ENCODE measurements around the gene TPCN1. TPM values are rescaled to one million over a fixed set of nuclear protein-coding genes. Genes with fewer than 3 reads are reported as not detected.

Gene TPCN1
- total RNA-seq, 1 donor from 2014 or later: 153 TPM

DNA sequence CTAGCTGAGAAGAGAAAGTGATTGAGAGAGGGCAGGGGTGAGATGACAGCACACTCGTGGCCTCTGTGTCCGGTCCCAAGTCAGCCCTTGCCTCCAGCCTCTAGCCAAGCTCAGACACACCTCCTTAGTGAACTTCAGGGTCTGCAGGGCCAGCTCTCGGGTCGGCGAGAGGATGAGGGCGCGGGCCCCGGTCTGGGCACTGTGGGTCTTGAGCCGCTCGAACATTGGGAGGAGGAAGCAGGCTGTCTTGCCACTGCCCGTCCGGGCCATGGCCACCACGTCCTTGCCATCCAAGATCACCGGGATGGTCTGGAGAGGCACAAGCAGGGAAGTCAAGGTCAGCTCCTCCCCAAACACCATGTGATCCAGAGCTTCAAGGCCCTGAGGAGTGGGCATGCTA is 42.2 kb upstream of the TPCN1 start:
- H3K27me3 ChIP-seq (ENCODE audit: low read depth): no peaks in the 10 kb centered on the region
- intact Hi-C loops (cut with micrococcal nuclease): loop anchor here (10.0 kb wide), 1 partner anchor 134 kb away; no protein-coding TSS in a partner anchor
- H3K27ac ChIP-seq (replicated peaks): no peak overlapping the region
- TF ChIP-seq, protein P1, sequence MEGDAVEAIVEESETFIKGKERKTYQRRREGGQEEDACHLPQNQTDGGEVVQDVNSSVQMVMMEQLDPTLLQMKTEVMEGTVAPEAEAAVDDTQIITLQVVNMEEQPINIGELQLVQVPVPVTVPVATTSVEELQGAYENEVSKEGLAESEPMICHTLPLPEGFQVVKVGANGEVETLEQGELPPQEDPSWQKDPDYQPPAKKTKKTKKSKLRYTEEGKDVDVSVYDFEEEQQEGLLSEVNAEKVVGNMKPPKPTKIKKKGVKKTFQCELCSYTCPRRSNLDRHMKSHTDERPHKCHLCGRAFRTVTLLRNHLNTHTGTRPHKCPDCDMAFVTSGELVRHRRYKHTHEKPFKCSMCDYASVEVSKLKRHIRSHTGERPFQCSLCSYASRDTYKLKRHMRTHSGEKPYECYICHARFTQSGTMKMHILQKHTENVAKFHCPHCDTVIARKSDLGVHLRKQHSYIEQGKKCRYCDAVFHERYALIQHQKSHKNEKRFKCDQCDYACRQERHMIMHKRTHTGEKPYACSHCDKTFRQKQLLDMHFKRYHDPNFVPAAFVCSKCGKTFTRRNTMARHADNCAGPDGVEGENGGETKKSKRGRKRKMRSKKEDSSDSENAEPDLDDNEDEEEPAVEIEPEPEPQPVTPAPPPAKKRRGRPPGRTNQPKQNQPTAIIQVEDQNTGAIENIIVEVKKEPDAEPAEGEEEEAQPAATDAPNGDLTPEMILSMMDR (IDR thresholded peaks at IDR 0.05; ENCODE audit: borderline replicate concordance): no peak
- no peak overlapping the region for H3K4me3 ChIP-seq
- peaks cover 74% of the 10 kb centered on the region for H3K36me3 ChIP-seq
- peaks cover 6% of the 10 kb centered on the region for H3K9me3 ChIP-seq (replicated peaks)
- H3K4me1 ChIP-seq: peaks cover 13% of the 10 kb centered on the region
- DNase-seq: no peak

GRCh38 chr12:113180333-113180732 is 40.9 kb upstream of the TPCN1 start:
- H3K36me3 ChIP-seq: peaks cover 60% of the 10 kb centered on the region
- TF ChIP-seq, protein P1 (IDR thresholded peaks at IDR 0.05; ENCODE audit: borderline replicate concordance): no peak
- no peak for DNase-seq
- peaks cover 6% of the 10 kb centered on the region for H3K9me3 ChIP-seq (replicated peaks)
- H3K4me3 ChIP-seq: no peak overlapping the region
- no peak overlapping the region for H3K27ac ChIP-seq (replicated peaks)
- H3K27me3 ChIP-seq (ENCODE audit: low read depth): no peaks in the 10 kb centered on the region
- H3K4me1 ChIP-seq: peaks cover 25% of the 10 kb centered on the region
- intact Hi-C loops (cut with micrococcal nuclease): no loop called here

- intact Hi-C loops (cut with micrococcal nuclease): no loop called here
- Histone ChIP-seq H3K9me3 (replicated peaks) (peaks cover 5% of the 10 kb centered on the region), H3K4me3 (no peak overlapping the region), H3K36me3 (peaks cover 44% of the 10 kb centered on the region), H3K27ac (replicated peaks) (no peak overlapping the region), H3K4me1 (peaks cover 41% of the 10 kb centered on the region), H3K27me3 (ENCODE audit: low read depth) (no peaks in the 10 kb centered on the region)
- DNase-seq: no peak
- TF ChIP-seq, protein P1 (IDR thresholded peaks at IDR 0.05; ENCODE audit: borderline replicate concordance): no peak
Measured at GRCh38 chr12:113181975-113182374, 39.3 kb upstream of the TPCN1 start.

DNA sequence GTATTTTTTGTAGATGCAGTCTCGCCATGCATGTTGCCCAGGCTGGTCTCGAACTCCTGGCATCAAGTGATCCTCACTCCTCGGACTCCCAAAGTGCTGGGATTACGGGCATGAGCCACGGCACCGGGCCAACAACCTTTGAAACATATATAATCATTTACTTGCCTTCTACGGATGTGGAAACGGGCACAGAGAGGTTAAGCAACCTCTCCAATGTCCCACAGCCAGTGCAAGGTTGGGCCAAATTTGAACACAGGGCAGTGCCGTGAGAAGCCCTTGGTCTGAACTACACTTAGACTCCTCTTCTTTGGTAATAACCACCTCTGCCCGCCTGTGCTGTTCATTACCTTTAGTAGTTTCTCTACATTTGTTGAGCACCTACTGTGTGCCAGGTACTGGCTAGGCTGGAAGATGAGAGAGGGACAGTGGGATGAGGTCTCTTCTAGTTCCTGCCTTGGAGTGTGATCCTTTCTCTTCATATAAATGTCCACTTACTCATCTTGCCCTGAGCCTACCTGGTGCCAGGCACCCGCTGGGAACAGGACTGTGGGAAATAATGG is 38.2 kb upstream of the TPCN1 start:
- Histone ChIP-seq H3K36me3 (peaks cover 33% of the 10 kb centered on the region), H3K4me1 (peaks cover 52% of the 10 kb centered on the region), H3K27me3 (ENCODE audit: low read depth) (no peaks in the 10 kb centered on the region), H3K27ac (replicated peaks) (no peak overlapping the region), H3K9me3 (replicated peaks) (no peaks in the 10 kb centered on the region), H3K4me3 (no peak overlapping the region)
- no peak for DNase-seq
- TF ChIP-seq, protein P1 (IDR thresholded peaks at IDR 0.05; ENCODE audit: borderline replicate concordance): no peak
- intact Hi-C loops (cut with micrococcal nuclease): no loop called here

- intact Hi-C loops (cut with micrococcal nuclease): no loop called here
- H3K36me3 ChIP-seq: peaks cover 23% of the 10 kb centered on the region
- H3K4me1 ChIP-seq: peaks cover 52% of the 10 kb centered on the region
- H3K4me3 ChIP-seq: peak overlapping the region; percentile 100
- no peak for DNase-seq
- TF ChIP-seq, protein P1 (IDR thresholded peaks at IDR 0.05; ENCODE audit: borderline replicate concordance): no peak
- H3K9me3 ChIP-seq (replicated peaks): no peaks in the 10 kb centered on the region
- H3K27me3 ChIP-seq (ENCODE audit: low read depth): no peaks in the 10 kb centered on the region
- H3K27ac ChIP-seq (replicated peaks): peak overlapping the region; percentile 98
Measured at GRCh38 chr12:113184098-113184899, 37.0 kb upstream of the TPCN1 start.
